Urothelium cell line (cell line): Measurements from ENCODE around the gene OMD.

Experiments used
- DNase-seq: peaks from one replicate; pipeline ENCODE4 v3.0.0; 2011; ENCODE audit warnings: low spot score, mixed read lengths
- FAIRE-seq: peaks from 2 replicates; lab custom pipeline; 2011; peaks lifted over from hg19 to GRCh38; lab: Jason Lieb, UNC

Gene OMD, protein sequence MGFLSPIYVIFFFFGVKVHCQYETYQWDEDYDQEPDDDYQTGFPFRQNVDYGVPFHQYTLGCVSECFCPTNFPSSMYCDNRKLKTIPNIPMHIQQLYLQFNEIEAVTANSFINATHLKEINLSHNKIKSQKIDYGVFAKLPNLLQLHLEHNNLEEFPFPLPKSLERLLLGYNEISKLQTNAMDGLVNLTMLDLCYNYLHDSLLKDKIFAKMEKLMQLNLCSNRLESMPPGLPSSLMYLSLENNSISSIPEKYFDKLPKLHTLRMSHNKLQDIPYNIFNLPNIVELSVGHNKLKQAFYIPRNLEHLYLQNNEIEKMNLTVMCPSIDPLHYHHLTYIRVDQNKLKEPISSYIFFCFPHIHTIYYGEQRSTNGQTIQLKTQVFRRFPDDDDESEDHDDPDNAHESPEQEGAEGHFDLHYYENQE

DNA sequence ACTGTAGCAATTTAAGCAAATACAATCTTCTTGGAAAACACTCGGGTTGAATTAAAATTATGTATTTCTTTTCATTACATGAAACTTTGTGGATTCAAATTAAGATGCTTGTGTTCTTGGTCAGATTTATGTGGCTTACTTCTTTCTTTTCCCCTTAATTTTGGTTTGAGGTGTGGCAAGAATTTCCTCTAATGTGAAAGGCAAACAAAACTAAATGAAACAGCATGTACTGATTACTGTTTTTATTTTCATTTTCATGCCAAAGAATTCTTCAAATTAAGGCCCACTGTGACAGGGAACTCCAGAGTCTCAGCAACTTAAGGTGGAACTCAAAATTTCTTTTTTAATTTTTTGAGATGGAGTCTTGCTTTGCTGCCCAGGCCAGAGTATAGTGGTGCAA is at the start of gene OMD:
Gene OMD, minus strand, starts transcription at position 132 of the 400 bp plus-strand sequence. CDS start 6,913 bp downstream, outside the sequence.
- no peak for DNase-seq
- no peak for FAIRE-seq

GRCh38 chr9:92468206-92468605 is 43.9 kb upstream of the OMD start:
- FAIRE-seq (no peak), DNase-seq (no peak)

GRCh38 chr9:92467511-92467910 is 43.2 kb upstream of the OMD start:
- DNase-seq, result no peak
- FAIRE-seq, result no peak

- FAIRE-seq, result no peak
These were observed 42.8 kb upstream of the OMD start for GRCh38 chr9:92467041-92467440.

GRCh38 chr9:92463984-92464383 is 39.7 kb upstream of the OMD start:
- DNase-seq, result peak; percentile 12
- FAIRE-seq, result no peak

More at GRCh38 chr9:92467041-92467440, 42.8 kb upstream of the OMD start:
- no peak for DNase-seq

DNA sequence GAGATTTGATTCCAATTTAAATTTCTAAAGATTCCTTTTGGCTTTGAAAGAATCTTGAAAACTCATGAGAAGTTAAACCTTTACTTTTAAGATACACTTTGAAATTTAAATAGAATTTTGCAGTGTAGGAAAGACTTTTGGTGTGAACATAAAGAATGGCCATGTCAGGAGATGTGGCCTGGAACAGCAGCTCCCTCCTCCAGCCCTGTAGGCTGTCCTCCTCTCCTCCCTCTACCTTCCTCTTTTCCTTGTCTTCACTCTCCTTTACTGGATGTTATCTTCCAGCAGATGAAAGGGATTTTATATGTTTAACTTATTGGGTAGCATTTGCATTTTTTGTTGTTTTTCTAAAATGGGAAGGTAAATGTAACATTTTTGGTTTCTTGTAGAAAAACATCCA is 39.1 kb upstream of the OMD start:
- FAIRE-seq (no peak), DNase-seq (no peak)

DNA sequence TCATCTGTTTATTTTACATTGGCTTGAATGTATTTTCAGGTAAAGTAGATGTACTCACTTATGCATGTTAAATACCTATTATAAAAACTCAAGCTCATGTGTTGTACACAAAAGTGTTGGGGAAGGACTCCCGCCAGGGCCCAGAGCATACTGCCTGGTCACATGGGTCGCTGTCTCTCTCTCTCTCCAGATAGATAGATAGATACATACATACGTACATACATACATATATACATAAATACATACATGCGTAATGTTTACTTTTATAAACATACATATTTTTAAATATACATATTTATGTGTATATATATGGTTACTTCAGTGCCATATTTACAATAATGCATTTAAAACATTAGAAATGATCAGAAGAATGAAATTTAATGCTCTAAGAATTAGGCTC is 33.3 kb upstream of the OMD start:
- no peak for DNase-seq
- no peak for FAIRE-seq

GRCh38 chr9:92455217-92455616 is 30.9 kb upstream of the OMD start:
- FAIRE-seq, result peak; percentile 35
- DNase-seq, result peak; percentile 52

DNA sequence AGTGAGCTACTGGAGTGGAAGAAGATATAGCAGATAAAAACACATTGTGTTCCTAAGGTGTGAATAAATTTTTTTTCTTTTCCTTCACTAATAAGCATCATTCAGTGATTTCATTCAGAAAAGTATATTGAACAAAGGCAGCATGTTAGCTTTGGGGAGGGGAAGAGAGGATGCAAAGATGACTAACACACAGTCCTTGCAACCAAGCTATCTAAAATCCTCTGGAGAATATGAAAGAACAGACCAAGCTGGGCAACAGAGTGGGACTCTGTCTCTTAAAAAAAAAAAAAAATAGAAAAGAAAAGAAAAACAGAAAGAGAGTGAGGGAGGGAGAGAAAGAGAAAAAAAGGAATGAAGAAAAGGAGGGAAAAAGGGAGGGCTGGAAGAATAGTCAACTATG is 22.3 kb upstream of the OMD start:
- DNase-seq (no peak), FAIRE-seq (no peak)

GRCh38 chr9:92444841-92445240 is 20.6 kb upstream of the OMD start:
- DNase-seq (no peak), FAIRE-seq (no peak)

DNA sequence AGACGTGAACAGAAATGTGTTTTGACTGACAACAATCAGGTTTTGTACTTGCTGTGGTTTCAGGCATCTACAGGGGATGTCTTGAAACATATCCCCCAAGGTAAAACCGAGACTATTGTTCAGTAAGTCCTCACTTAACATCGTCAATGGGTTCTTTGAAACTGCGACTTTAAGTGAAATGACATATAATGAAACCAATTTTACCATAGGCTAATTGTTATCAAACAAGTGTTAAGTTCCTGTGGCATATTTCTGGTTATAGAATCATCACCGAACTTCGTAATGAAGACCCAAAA is 16.4 kb upstream of the OMD start:
- DNase-seq, result no peak

DNA sequence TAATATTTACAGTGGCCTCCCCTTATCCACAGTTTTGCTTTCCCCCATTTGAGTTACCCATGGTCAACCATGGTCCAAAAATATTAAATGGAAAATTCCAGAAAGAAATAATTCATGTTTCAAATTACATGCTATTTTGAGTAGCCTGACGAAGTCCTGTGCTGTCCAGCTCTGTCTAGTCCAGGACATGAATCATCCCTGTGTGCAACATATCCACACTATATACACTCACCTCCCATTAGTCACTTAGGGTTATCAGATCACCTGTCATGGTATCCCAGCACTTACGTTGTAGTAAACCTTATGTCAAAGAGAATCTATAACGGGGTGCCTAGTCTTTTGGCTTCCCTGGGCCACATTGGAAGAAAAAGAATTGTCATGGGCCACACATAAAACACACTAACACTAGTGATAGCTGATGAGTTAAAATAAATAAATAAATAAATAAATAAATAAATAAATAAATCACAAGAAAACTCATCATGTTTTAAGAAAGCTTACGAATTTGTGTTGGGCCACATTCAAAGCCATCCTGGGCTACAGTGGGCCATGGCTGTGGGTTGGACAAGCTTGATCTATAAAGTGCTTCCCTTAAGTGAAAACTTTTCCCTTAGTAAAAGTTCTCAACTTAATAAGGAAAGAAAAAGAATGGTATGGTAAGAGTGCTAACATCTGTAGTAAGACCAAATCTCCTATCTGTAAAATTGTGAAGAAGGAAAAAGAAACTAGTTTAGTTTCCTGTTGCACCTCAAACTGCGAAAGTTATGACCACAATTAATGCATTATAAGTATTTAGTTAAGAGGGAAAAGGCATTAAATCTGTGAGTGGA is 15.9 kb upstream of the OMD start:
- FAIRE-seq, result no peak
- no peak for DNase-seq

More for the DNA sequence above, 16.4 kb upstream of the OMD start:
- FAIRE-seq, result no peak

- FAIRE-seq, result no peak
- DNase-seq, result no peak
These were observed 14.7 kb upstream of the OMD start for GRCh38 chr9:92438900-92439526.

- FAIRE-seq (no peak), DNase-seq (no peak)
These were observed 11.0 kb upstream of the OMD start for GRCh38 chr9:92435263-92435662.

GRCh38 chr9:92432972-92433548 is 8.8 kb upstream of the OMD start:
- DNase-seq (no peak), FAIRE-seq (no peak)

DNA sequence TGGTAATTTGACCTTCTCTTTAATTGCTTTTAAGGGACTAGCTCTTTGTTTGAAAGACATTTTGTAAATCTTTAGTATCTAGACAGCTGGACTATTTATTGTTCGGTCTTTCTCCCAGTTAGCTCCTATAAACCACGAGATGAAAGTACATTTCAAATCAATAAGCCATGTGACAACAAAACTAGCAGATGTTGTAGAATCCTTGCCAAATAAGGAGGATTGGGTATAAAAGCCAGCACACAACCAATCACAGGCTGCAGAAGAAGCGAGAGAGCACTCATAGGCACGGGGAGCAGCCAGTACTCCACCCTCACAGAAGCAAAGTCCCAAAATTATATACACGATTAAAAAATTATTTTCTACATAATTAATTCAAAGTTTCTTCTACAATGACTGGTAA is 8.1 kb upstream of the OMD start:
- no peak for FAIRE-seq

DNA sequence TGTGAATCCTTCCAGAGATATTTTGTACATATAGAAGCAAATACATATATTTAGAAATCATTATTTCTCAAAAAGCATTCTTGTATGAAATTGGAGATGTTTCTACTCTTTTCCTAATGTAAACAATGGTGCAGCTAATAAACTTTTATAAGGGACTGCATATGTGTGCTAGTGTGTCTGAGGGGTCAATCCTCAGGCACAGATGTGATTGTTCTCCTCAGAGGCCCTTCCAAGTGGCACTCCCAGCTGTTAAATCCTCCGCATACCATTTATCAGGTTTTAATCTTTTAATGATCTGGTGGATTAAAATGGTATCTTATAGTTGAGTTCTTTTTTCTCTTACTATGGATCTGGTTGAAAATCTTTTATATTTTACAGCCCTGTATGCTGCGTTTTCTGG is 5.6 kb upstream of the OMD start:
- DNase-seq (no peak), FAIRE-seq (no peak)

More for the DNA sequence above, 8.1 kb upstream of the OMD start:
- no peak for DNase-seq

DNA sequence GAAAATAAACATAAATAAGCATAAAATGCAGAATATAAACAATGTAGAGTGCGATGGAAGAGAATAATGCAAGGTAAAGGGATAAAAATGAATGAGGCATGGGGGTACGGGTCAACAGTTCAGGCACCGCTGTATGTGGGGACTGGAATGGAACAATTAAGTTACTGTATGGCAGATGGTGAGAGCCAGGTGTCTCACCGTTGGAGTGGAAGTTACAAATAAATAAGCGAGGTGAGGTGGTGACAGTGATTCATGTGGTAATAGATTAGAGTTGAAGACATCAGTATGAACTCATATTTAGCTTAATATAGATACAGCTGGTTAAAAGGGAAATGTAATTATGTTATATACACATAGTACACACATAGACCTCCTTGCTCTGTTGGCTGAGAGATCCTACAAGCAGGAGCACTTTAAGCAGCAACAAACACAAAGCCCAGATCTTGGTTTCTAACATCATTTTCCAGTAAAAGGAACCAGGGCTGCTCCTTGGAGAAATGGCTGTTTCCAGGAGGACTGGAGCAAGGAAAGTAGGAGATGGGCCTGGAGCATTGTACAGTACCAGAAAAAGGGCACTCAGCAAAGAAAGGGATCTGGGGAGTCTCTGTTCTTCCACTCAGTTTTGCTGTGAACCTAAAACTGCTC is 2.4 kb upstream of the OMD start:
- DNase-seq, result no peak
- no peak for FAIRE-seq

GRCh38 chr9:92425474-92425873 is 1.2 kb upstream of the OMD start:
- FAIRE-seq, result no peak
- no peak for DNase-seq

GRCh38 chr9:92423612-92424011 is 659 bp downstream of the OMD start:
- no peak for DNase-seq
- no peak for FAIRE-seq
